K562 (cell line): ENCODE results near the gene CPEB1.

Source experiments
- ARNT ChIP-seq, 2 experiments: fragments of 450-650 bp; IDR thresholded peaks; 2 replicates each; pipeline ENCODE4 v1.6.1; 2016; ENCODE audit warnings: mild to moderate bottlenecking in 1 of 2
- CBFA2T3 ChIP-seq: fragments of 450-650 bp; IDR thresholded peaks from 2 replicates; pipeline ENCODE4 v1.6.1; 2017
- HDAC6 ChIP-seq: IDR thresholded peaks from 2 replicates; pipeline ENCODE4 v1.6.1; 2012; ENCODE audit warnings: low read depth, mild to moderate bottlenecking, control low read depth, inconsistent platforms, low read length, moderate library complexity
- IRF2 ChIP-seq: sonication (generic); formaldehyde crosslinking; IDR thresholded peaks from 2 replicates; pipeline ENCODE4 v1.8.1; 2022; ENCODE audit warnings: mild to moderate bottlenecking, missing genetic modification reagents
- JUND ChIP-seq, 2 experiments: IDR thresholded peaks; 2 replicates in 1 of 2; 3 replicates in 1 of 2; pipeline ENCODE4 v1.6.1; 2011; ENCODE audit warnings: borderline replicate concordance in 2 of 2, low read depth in 2 of 2, low read length in 2 of 2, improper control_type of control experiment in 1 of 2, missing biosample characterization in 1 of 2, missing genetic modification characterization in 1 of 2, missing genetic modification reagents in 1 of 2
- NR4A1 ChIP-seq, 2 experiments: fragments of 250-450 bp in 1 of 2; fragments of 450-650 bp in 1 of 2; sonication (Bioruptor Pico) in 1 of 2; IDR thresholded peaks; 2 replicates each; pipeline versions ENCODE4 v1.4.0 to v1.6.1; 2016 to 2020; ENCODE audit warnings: mild to moderate bottlenecking in 2 of 2, missing compliant biosample characterization in 1 of 2, missing genetic modification characterization in 1 of 2, moderate library complexity in 1 of 2
- ZNF583 ChIP-seq: fragments of 250-450 bp; sonication (Bioruptor Pico); IDR thresholded peaks from 2 replicates; pipeline ENCODE4 v1.4.0; 2020
- ZZZ3 ChIP-seq: fragments of 450-650 bp; IDR thresholded peaks from 2 replicates; pipeline ENCODE4 v1.6.1; 2016; ENCODE audit warnings: antibody characterized with exemption, mild to moderate bottlenecking, moderate library complexity
- TF ChIP-seq, protein P1 (sequence below): fragments of 250-450 bp; sonication (Bioruptor Pico); IDR thresholded peaks from 2 replicates; pipeline ENCODE4 v1.4.0; 2020; ENCODE audit warnings: mild to moderate bottlenecking, moderate library complexity

DNA sequence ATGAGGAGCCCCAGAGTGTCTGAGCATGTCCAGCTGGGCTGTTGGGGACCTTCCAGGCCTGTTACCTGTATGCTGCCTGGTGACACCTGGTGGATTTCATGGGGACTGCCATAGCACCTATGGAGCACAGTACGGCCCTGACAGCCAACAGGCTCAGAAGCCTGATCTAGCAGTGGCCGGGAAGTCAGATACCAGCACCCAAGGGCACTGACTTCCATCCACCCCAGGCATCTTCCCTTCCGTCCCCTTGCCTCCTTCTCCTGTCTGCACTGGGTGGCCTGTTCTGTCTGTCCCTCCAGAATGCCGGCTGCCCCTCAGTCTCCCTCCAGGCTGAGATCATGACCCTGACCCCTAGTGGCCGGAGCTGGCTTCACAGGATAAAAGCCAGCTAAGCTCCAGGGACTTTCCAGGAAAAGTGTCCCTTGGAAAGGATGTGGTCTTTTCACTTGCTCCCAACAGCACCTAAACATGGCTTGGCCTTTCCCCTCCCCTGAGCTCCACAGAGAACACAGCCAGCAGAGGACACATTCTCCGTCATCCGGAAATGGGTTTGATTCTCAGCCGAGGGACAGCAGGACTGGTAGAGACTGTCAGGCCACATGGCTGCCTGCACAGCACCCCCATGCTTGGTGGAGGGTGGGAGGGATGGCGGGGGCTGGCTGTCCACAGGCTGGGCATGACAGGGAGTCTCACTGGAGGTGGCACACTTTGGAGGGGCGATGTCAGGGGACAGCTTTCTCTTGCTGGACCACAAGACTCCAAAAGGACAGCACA lies 116.4 kb downstream of the CPEB1 start:
- TF ChIP-seq CBFA2T3 (no peak), ARNT (IDR thresholded peaks at IDR 0.05) (no peak; a peak in 1 of 4 replicates), HDAC6 (no peak), ZZZ3 (no peak), NR4A1 (CRISPR knock-in tag; IDR thresholded peaks at IDR 0.05) (no peak), NR4A1 (tag; IDR thresholded peaks at IDR 0.05) (no peak), IRF2 (CRISPR knock-in tag) (no peak), ZNF583 (CRISPR knock-in tag) (no peak), JUND (IDR thresholded peaks at IDR 0.05; ENCODE audit: borderline replicate concordance, low read depth, low read length) (no peak), JUND (tag; IDR thresholded peaks at IDR 0.05; ENCODE audit: borderline replicate concordance, low read depth, low read length) (no peak)
- TF ChIP-seq, protein P1, sequence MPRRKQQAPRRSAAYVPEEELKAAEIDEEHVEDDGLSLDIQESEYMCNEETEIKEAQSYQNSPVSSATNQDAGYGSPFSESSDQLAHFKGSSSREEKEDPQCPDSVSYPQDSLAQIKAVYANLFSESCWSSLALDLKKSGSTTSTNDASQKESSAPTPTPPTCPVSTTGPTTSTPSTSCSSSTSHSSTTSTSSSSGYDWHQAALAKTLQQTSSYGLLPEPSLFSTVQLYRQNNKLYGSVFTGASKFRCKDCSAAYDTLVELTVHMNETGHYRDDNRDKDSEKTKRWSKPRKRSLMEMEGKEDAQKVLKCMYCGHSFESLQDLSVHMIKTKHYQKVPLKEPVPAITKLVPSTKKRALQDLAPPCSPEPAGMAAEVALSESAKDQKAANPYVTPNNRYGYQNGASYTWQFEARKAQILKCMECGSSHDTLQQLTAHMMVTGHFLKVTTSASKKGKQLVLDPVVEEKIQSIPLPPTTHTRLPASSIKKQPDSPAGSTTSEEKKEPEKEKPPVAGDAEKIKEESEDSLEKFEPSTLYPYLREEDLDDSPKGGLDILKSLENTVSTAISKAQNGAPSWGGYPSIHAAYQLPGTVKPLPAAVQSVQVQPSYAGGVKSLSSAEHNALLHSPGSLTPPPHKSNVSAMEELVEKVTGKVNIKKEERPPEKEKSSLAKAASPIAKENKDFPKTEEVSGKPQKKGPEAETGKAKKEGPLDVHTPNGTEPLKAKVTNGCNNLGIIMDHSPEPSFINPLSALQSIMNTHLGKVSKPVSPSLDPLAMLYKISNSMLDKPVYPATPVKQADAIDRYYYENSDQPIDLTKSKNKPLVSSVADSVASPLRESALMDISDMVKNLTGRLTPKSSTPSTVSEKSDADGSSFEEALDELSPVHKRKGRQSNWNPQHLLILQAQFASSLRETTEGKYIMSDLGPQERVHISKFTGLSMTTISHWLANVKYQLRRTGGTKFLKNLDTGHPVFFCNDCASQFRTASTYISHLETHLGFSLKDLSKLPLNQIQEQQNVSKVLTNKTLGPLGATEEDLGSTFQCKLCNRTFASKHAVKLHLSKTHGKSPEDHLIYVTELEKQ (CRISPR knock-in tag) = no peak
